K562 (cell line): ENCODE measurements around the gene CACNA2D4.

Source experiments
- EP300 ChIP-seq: IDR thresholded peaks from 2 replicates; pipeline ENCODE4 v1.6.1; 2012; ENCODE audit warnings: low read length, improper control_type of control experiment
- FOXM1 ChIP-seq, 2 experiments: fragments of 450-650 bp in 1 of 2; sonication (generic) in 1 of 2; formaldehyde crosslinking in 1 of 2; IDR thresholded peaks; 2 replicates each; pipeline versions ENCODE4 v1.6.1 to v1.9.0; 2017 to 2022; ENCODE audit warnings: low read depth in 2 of 2, mild to moderate bottlenecking in 2 of 2, missing genetic modification reagents in 1 of 2, moderate library complexity in 1 of 2
- KLF16 ChIP-seq: IDR thresholded peaks from 2 replicates; pipeline ENCODE4 v1.6.1; 2016; ENCODE audit warnings: antibody characterized with exemption
- NCOR1 ChIP-seq: fragments of 450-650 bp; IDR thresholded peaks from 2 replicates; pipeline ENCODE4 v1.6.1; 2016; ENCODE audit warnings: mild to moderate bottlenecking, moderate library complexity
- NR2C1 ChIP-seq, 2 experiments: fragments of 450-650 bp; IDR thresholded peaks; 2 replicates each; pipeline ENCODE4 v1.6.1; 2017; ENCODE audit warnings: mild to moderate bottlenecking in 2 of 2, antibody characterized with exemption in 1 of 2, inconsistent platforms in 1 of 2, missing compliant biosample characterization in 1 of 2, missing genetic modification characterization in 1 of 2
- NR3C1 ChIP-seq: sonication (generic); formaldehyde crosslinking; IDR thresholded peaks from 2 replicates; pipeline ENCODE4 v1.8.1; 2022; ENCODE audit warnings: missing genetic modification reagents
- POLR2A ChIP-seq: fragments of 450-650 bp; conservative IDR thresholded peaks from 2 replicates; pipeline ENCODE4 v1.6.1; 2016
- SMAD4 ChIP-seq: fragments of 250-450 bp; sonication (Bioruptor Pico); conservative IDR thresholded peaks from 2 replicates; pipeline ENCODE4 v1.8.0; 2021; ENCODE audit warnings: inconsistent platforms, mild to moderate bottlenecking, moderate library complexity
- SREBF2 ChIP-seq: sonication (generic); formaldehyde crosslinking; IDR thresholded peaks from 2 replicates; pipeline ENCODE4 v1.4.0; 2020; ENCODE audit warnings: mild to moderate bottlenecking, missing genetic modification reagents
- TCF7 ChIP-seq: sonication (generic); IDR thresholded peaks from 2 replicates; pipeline ENCODE4 v1.6.1; 2016; ENCODE audit warnings: antibody characterized with exemption, borderline replicate concordance
- TF ChIP-seq, protein P1 (sequence below), 2 experiments: fragments of 450-650 bp in 1 of 2; sonication (generic) in 1 of 2; formaldehyde crosslinking in 1 of 2; IDR thresholded peaks in 1 of 2; conservative IDR thresholded peaks in 1 of 2; 2 replicates each; pipeline versions ENCODE4 v1.6.1 to v1.8.1; 2016 to 2023; ENCODE audit warnings: mild to moderate bottlenecking in 2 of 2, moderate library complexity in 2 of 2, inconsistent platforms in 1 of 2, missing genetic modification reagents in 1 of 2
- TF ChIP-seq, protein P2 (sequence below): sonication (generic); formaldehyde crosslinking; IDR thresholded peaks from 2 replicates; pipeline ENCODE4 v1.8.1; 2022; ENCODE audit warnings: missing genetic modification reagents
- TF ChIP-seq, protein P3 (sequence below), 3 experiments: IDR thresholded peaks in 2 of 3; conservative IDR thresholded peaks in 1 of 3; 2 replicates each; pipeline ENCODE4 v1.5.1; 2011 to 2012; ENCODE audit warnings: low read length in 3 of 3, mild to moderate bottlenecking in 3 of 3, control low read depth in 2 of 3, improper control_type of control experiment in 1 of 3, inconsistent platforms in 1 of 3, low read depth in 1 of 3, mixed read lengths in 1 of 3, moderate library complexity in 1 of 3; ENCODE audit not compliant: insufficient read depth in 2 of 3

DNA sequence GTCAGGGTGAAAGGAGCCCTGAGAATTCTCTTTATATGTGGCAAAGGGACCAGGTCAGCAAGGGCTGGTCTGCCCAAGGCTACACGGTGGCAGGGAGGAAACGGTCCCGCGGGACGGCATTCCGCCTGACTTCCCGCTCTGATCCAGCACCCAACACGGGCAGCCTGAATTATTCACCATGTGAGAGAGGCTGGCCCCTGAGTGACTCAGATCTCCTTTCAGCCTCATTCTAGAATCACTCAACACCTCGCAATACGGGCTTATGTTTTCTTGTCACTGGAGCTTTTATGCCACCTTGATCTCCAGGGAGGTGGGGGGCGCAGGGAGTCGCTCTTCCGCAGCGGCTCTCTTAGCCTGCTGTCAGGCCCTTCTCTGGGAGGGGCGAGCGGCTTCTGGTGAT is 89.6 kb downstream of the CACNA2D4 start:
- TF ChIP-seq NR3C1 (CRISPR knock-in tag) (no peak), KLF16 (no peak), NCOR1 (no peak), POLR2A (no peak), SREBF2 (CRISPR knock-in tag) (no peak), NR2C1 (IDR thresholded peaks at IDR 0.05) (no peak), NR2C1 (tag; IDR thresholded peaks at IDR 0.05) (no peak), FOXM1 (IDR thresholded peaks at IDR 0.05; ENCODE audit: low read depth) (no peak), FOXM1 (CRISPR knock-in tag; IDR thresholded peaks at IDR 0.05; ENCODE audit: low read depth) (no peak), EP300 (no peak), SMAD4 (CRISPR knock-in tag) (no peak), TCF7 (no peak)
- TF ChIP-seq, protein P1, sequence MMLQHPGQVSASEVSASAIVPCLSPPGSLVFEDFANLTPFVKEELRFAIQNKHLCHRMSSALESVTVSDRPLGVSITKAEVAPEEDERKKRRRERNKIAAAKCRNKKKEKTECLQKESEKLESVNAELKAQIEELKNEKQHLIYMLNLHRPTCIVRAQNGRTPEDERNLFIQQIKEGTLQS (IDR thresholded peaks at IDR 0.05) = no peak
- TF ChIP-seq, protein P1 (CRISPR knock-in tag; conservative IDR thresholded peaks at IDR 0.05) = no peak
- TF ChIP-seq, protein P2, sequence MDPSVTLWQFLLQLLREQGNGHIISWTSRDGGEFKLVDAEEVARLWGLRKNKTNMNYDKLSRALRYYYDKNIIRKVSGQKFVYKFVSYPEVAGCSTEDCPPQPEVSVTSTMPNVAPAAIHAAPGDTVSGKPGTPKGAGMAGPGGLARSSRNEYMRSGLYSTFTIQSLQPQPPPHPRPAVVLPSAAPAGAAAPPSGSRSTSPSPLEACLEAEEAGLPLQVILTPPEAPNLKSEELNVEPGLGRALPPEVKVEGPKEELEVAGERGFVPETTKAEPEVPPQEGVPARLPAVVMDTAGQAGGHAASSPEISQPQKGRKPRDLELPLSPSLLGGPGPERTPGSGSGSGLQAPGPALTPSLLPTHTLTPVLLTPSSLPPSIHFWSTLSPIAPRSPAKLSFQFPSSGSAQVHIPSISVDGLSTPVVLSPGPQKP (CRISPR knock-in tag) = no peak
- TF ChIP-seq, protein P3, sequence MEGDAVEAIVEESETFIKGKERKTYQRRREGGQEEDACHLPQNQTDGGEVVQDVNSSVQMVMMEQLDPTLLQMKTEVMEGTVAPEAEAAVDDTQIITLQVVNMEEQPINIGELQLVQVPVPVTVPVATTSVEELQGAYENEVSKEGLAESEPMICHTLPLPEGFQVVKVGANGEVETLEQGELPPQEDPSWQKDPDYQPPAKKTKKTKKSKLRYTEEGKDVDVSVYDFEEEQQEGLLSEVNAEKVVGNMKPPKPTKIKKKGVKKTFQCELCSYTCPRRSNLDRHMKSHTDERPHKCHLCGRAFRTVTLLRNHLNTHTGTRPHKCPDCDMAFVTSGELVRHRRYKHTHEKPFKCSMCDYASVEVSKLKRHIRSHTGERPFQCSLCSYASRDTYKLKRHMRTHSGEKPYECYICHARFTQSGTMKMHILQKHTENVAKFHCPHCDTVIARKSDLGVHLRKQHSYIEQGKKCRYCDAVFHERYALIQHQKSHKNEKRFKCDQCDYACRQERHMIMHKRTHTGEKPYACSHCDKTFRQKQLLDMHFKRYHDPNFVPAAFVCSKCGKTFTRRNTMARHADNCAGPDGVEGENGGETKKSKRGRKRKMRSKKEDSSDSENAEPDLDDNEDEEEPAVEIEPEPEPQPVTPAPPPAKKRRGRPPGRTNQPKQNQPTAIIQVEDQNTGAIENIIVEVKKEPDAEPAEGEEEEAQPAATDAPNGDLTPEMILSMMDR (IDR thresholded peaks at IDR 0.05 in 2 of 3, conservative IDR thresholded peaks at IDR 0.05 in 1 of 3; ENCODE audit: insufficient read depth in 2 of 3, low read depth in 1 of 3, low read length in 3 of 3) = no peak
